DOHH2 (cell line): ENCODE measurements around the gene PDHB.

ENCODE experiments used
- H3F3A ChIP-seq: fragments of 200-600 bp; sonication (generic), shearing (Covaris generic); 2 replicates; pipeline ENCODE4 v1.6.0; 2016; ENCODE audit warnings: antibody characterized with exemption, mild to moderate bottlenecking; ENCODE audit not compliant: control insufficient read depth, insufficient read depth
- H3K27ac ChIP-seq: fragments of 200-600 bp; sonication (generic); 2 replicates; pipeline ENCODE4 v1.5.1; 2014; ENCODE audit warnings: low read depth, mild to moderate bottlenecking, low read length, moderate library complexity
- H3K27me3 ChIP-seq: fragments of 200-600 bp; sonication (generic); 2 replicates; pipeline ENCODE4 v1.6.1; 2014; ENCODE audit warnings: mild to moderate bottlenecking, low read length, mixed read lengths; ENCODE audit not compliant: control insufficient read depth
- H3K36me3 ChIP-seq: fragments of 200-600 bp; sonication (generic); 2 replicates; pipeline ENCODE4 v1.6.1; 2014; ENCODE audit warnings: mild to moderate bottlenecking, low read length, moderate library complexity, mixed read lengths; ENCODE audit not compliant: control insufficient read depth
- H3K4me1 ChIP-seq: fragments of 200-600 bp; sonication (generic); 2 replicates; pipeline ENCODE4 v1.6.1; 2014; ENCODE audit warnings: mild to moderate bottlenecking, low read length, mixed read lengths; ENCODE audit not compliant: control insufficient read depth
- H3K4me2 ChIP-seq: fragments of 200-600 bp; sonication (generic); 2 replicates; pipeline ENCODE4 v1.6.0; 2014; ENCODE audit warnings: mild to moderate bottlenecking, low read length, moderate library complexity
- H3K4me3 ChIP-seq: fragments of 200-600 bp; sonication (generic); 2 replicates; pipeline ENCODE4 v1.5.1; 2014; ENCODE audit warnings: mild to moderate bottlenecking, low read length, mixed read lengths
- H3K79me2 ChIP-seq: fragments of 200-600 bp; sonication (generic); 2 replicates; pipeline ENCODE4 v1.6.1; 2014; ENCODE audit warnings: mild to moderate bottlenecking, low read length, mixed read lengths; ENCODE audit not compliant: control insufficient read depth
- H3K9me2 ChIP-seq: fragments of 200-600 bp; sonication (generic); replicated peaks from 2 replicates; pipeline ENCODE4 v1.6.1; 2014; ENCODE audit warnings: mild to moderate bottlenecking, low read length, mixed read lengths; ENCODE audit not compliant: control insufficient read depth
- H3K9me3 ChIP-seq: fragments of 200-600 bp; sonication (generic); 2 replicates; pipeline ENCODE4 v1.6.1; 2014; ENCODE audit warnings: antibody characterized with exemption, low read length, mixed read lengths; ENCODE audit not compliant: control insufficient read depth, insufficient read depth
- H4K20me1 ChIP-seq: fragments of 200-600 bp; sonication (generic); 2 replicates; pipeline ENCODE4 v1.6.0; 2014; ENCODE audit warnings: low read depth, mild to moderate bottlenecking, antibody characterized with exemption, low read length, moderate library complexity; ENCODE audit not compliant: control insufficient read depth, insufficient read depth
- EZH2phosphoT487 ChIP-seq: fragments of 200-600 bp; sonication (generic); IDR thresholded peaks from 2 replicates; pipeline ENCODE4 v1.6.1; 2017; ENCODE audit warnings: borderline replicate concordance, mild to moderate bottlenecking, antibody characterized with exemption, low read length, moderate library complexity, mixed read lengths
- TF ChIP-seq, protein P1 (sequence below): fragments of 200-600 bp; sonication (generic); IDR thresholded peaks from one replicate; pipeline ENCODE4 v1.5.1; 2014; ENCODE audit warnings: antibody characterized with exemption, mild to moderate bottlenecking, low read depth, low read length; ENCODE audit not compliant: poor library complexity, severe bottlenecking

The PDHB gene

DNA sequence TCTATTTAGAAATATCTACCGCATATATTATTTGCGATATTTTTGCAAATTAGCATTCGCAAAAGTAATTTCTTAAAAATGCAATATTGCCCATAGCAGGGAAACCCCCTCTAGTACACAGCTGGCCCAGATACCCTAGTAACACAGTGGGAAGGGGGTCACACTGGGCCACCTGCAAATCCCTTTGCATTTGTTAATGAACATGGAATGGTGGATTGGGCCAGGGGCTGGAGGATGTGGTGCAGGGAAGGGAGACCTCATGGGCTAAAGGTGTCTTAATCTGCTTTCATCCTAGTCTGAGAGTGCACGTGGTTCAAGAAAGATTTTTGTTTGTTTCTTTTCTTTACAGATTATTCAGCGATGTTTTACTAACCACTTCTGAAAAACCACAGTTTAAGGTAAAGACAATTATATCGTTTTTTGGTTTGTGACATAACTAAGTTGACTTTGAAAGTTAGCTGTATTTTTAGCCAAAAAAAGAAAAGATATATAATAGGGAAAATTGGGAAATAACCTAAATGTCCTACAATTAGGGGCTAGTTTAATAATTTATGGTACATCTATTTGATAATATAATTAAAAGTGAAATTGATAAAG is 30.0 kb downstream of the PDHB start:
- no peaks in the 10 kb centered on the region for H3K27me3 ChIP-seq
- H3K79me2 ChIP-seq, result peaks cover 17% of the 10 kb centered on the region
- H3K9me2 ChIP-seq, result no peaks in the 10 kb centered on the region
- TF ChIP-seq EZH2phosphoT487, result no peak
- TF ChIP-seq, protein P1, sequence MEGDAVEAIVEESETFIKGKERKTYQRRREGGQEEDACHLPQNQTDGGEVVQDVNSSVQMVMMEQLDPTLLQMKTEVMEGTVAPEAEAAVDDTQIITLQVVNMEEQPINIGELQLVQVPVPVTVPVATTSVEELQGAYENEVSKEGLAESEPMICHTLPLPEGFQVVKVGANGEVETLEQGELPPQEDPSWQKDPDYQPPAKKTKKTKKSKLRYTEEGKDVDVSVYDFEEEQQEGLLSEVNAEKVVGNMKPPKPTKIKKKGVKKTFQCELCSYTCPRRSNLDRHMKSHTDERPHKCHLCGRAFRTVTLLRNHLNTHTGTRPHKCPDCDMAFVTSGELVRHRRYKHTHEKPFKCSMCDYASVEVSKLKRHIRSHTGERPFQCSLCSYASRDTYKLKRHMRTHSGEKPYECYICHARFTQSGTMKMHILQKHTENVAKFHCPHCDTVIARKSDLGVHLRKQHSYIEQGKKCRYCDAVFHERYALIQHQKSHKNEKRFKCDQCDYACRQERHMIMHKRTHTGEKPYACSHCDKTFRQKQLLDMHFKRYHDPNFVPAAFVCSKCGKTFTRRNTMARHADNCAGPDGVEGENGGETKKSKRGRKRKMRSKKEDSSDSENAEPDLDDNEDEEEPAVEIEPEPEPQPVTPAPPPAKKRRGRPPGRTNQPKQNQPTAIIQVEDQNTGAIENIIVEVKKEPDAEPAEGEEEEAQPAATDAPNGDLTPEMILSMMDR, result no peak
- peaks cover 38% of the 10 kb centered on the region for H3K4me1 ChIP-seq
- H4K20me1 ChIP-seq, result no peaks in the 10 kb centered on the region
- peaks cover 85% of the 10 kb centered on the region for H3K36me3 ChIP-seq
- H3F3A ChIP-seq, result peaks cover 22% of the 10 kb centered on the region
- H3K27ac ChIP-seq, result no peak overlapping the region
- no peak overlapping the region for H3K4me3 ChIP-seq
- H3K4me2 ChIP-seq, result no peak overlapping the region
- H3K9me3 ChIP-seq, result no peaks in the 10 kb centered on the region

DNA sequence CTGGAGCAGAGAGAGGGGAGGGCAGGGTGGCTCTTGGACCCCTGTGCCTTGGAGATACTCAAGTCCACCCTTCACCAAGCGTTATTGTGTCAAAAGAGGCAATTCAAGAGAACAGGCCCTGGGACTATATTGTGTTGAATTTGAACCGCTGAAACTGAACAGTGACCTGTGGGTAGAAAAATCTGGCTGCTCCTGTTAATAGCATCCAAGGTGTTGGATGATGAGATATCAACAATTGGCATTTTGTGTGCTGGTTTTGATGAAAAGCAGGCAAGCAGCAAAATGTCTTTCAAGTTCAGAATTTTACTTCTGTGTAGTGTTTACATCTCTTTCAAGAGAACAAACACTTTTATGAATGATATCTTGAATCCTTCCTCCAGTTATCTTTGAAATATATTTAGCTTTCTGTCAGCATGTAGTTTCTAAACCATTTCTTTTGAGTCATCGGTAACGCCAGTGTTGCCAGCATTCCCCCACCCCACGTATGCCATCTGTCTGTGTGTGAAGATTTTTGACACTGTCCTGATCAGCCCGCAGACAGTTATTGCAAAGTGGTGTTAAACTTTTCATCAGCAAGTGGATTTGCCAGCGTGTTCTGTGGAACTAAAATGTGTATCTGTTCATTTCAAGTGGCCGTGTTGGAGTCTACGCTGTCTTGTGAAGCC is 34.8 kb downstream of the PDHB start:
- H3K9me3 ChIP-seq, result no peaks in the 10 kb centered on the region
- H3K27ac ChIP-seq, result no peak overlapping the region
- H3F3A ChIP-seq, result peaks cover 39% of the 10 kb centered on the region
- no peak overlapping the region for H3K4me3 ChIP-seq
- H3K36me3 ChIP-seq, result peaks cover 94% of the 10 kb centered on the region
- TF ChIP-seq, protein P1, result no peak
- TF ChIP-seq EZH2phosphoT487, result no peak
- peaks cover 42% of the 10 kb centered on the region for H3K4me1 ChIP-seq
- H3K79me2 ChIP-seq, result peaks cover 24% of the 10 kb centered on the region
- no peaks in the 10 kb centered on the region for H3K9me2 ChIP-seq
- H3K4me2 ChIP-seq, result no peak overlapping the region
- H4K20me1 ChIP-seq, result peaks cover 3% of the 10 kb centered on the region; the same call in 1 of the 2 replicates
- H3K27me3 ChIP-seq, result no peaks in the 10 kb centered on the region

DNA sequence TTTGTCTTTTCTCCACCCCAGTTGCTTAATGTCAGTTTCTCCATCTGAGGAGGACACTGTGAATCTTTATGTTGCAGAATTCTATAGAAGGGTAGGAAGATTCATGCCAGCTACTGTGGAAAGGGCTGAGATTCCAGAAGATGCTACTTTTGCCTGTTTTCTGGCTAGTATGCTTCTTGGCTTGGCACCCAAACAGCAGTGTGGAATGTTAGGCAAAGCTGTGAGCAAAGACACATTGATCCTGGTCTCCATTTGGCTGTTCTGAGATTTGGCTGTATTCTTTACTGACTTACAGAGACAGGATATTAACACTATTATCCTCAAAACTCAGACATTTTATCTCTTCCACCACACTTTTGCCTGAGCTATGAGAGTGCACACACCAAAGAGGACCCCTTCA is 39.3 kb downstream of the PDHB start:
- Histone ChIP-seq H3F3A (peaks cover 23% of the 10 kb centered on the region), H4K20me1 (peaks cover 3% of the 10 kb centered on the region; the same call in 1 of the 2 replicates), H3K27ac (no peak overlapping the region), H3K9me3 (no peaks in the 10 kb centered on the region), H3K4me1 (peaks cover 12% of the 10 kb centered on the region), H3K27me3 (no peaks in the 10 kb centered on the region), H3K9me2 (no peaks in the 10 kb centered on the region), H3K36me3 (peaks cover 90% of the 10 kb centered on the region), H3K79me2 (peaks cover 30% of the 10 kb centered on the region), H3K4me3 (no peak overlapping the region), H3K4me2 (no peak overlapping the region)
- no peak for TF ChIP-seq EZH2phosphoT487
- TF ChIP-seq, protein P1, result no peak
